Suprapubic skin (tissue), 4 donors: ENCODE measurements around the gene HTATSF1.

ENCODE experiments used
- POLR2A ChIP-seq, 2 donors: fragments of 450-650 bp; IDR thresholded peaks; one replicate each; pipeline ENCODE4 v1.6.1; 2017; ENCODE audit warnings: antibody characterized with exemption in 2 of 2, mild to moderate bottlenecking in 2 of 2, moderate library complexity in 2 of 2
- POLR2AphosphoS5 ChIP-seq, 3 donors: sonication (generic); formaldehyde crosslinking; IDR thresholded peaks; one replicate each; pipeline ENCODE4 v1.6.1; 2017; ENCODE audit warnings: antibody characterized with exemption in 3 of 3
- TF ChIP-seq, protein P1 (sequence below), 2 donors: fragments of 200-600 bp in 1 of 2; fragments of 450-650 bp in 1 of 2; sonication (generic) in 1 of 2; IDR thresholded peaks; one replicate each; pipeline ENCODE4 v1.5.1; 2016 to 2019; ENCODE audit warnings: antibody characterized with exemption in 2 of 2, mild to moderate bottlenecking in 1 of 2, moderate library complexity in 1 of 2

GRCh38 chrX:136487647-136488046, 9.7 kb upstream of the HTATSF1 start, which contains the start of gene BRS3:
- no peak for TF ChIP-seq POLR2A (IDR thresholded peaks at IDR 0.05)
- TF ChIP-seq, protein P1, sequence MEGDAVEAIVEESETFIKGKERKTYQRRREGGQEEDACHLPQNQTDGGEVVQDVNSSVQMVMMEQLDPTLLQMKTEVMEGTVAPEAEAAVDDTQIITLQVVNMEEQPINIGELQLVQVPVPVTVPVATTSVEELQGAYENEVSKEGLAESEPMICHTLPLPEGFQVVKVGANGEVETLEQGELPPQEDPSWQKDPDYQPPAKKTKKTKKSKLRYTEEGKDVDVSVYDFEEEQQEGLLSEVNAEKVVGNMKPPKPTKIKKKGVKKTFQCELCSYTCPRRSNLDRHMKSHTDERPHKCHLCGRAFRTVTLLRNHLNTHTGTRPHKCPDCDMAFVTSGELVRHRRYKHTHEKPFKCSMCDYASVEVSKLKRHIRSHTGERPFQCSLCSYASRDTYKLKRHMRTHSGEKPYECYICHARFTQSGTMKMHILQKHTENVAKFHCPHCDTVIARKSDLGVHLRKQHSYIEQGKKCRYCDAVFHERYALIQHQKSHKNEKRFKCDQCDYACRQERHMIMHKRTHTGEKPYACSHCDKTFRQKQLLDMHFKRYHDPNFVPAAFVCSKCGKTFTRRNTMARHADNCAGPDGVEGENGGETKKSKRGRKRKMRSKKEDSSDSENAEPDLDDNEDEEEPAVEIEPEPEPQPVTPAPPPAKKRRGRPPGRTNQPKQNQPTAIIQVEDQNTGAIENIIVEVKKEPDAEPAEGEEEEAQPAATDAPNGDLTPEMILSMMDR (IDR thresholded peaks at IDR 0.05): no peak
- no peak for TF ChIP-seq POLR2AphosphoS5 (IDR thresholded peaks at IDR 0.05)
